AML-193 (cell line): ENCODE results near the gene UCHL3.

Experiments used
- DNase-seq, 2 experiments: peaks; one replicate each; lab custom pipeline; 2025; lab: John Stamatoyannopoulos, UW

The UCHL3 gene

DNA sequence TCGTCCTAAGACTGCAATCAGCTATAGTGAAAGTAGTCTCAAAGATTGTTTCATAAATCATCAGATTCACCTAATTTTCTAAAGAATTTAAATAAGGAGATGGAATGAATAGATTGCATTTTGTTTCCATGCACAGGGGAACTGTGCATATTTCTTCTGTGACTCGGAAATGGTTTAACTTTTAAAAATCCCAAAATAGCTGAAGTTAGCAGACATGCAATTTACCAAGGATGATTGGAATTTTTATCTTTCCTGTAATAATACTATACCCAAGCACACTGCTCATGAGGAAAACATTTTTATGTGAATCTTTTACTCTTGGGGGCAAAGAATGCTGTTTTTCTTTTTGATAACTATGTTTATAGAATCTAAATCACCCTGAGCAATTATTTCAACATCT, 71.6 kb downstream of the UCHL3 start:
- DNase-seq: no peak

DNA sequence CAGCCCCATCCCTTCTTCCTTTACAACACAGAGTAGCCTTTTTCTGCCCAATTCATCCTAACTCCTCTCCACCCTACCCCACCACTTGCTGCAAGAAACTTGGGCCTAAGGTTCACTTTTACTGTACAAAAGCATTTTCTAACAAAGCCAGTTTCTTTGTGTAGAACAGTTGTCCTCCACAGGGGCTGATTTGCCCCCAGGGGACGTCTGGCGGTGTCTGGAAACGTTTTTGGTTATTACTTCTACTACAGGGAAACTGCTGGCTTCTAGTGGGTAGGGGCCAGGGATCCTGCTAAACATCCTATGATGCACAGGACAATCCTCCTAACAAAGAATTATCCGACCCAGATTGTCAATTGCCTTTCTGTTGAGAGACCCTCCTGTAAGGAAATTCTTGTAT, 79.2 kb downstream of the UCHL3 start:
- DNase-seq: no peak

DNA sequence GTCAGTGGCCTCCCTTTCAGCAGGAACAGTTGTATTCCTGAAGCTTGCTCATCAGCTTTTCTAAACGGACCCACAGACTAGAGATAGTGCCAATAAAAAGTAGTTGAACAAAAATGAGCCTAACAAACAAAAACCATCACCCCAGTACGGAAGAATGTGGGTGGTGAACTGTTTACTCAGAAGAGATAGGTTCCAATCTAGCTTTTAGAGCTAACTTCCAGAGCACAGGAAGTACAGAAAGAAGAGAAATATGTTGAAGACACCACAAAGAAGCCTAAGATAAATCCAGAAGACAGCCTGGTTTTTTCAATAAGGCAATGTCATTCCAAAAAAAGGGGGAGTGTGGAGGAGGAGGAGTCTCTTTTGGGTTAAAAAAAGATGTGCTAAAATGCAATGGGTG, 83.7 kb downstream of the UCHL3 start:
- no peak for DNase-seq

DNA sequence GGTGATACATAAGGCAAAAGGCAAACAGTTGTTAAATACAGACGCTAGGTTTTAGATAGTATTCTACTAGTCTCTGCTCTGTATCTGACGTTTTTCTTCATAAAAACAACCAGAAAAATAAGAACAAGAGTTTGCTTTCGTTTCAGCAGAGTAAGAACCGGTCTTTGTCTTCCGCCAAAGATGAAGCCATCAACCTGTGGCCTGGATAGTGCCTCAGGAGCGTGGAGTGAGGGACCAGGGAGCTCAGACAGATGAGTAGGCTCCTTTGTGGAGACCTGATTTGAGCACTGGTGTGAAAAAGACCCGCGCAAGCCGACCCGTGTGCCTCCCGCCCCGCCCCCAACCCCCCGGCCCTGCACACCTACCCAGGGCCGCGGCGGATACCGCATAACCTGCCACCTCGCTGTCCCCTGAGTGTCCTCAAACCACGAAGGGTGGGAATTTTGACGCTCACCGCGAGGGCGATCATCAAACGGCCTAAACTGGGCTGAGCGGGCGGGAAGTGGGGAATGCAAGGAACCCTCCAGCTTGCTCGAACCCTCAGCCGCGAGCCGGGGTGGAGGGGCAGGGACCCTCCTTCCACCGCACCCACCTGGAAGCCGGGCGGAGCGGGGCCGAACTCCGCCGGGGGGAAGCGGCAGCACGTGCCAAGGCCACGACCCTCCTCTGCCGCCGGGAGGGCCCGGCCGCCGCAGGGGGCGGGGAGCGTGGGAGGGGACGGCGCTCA, 85.7 kb downstream of the UCHL3 start:
- DNase-seq: no peak

DNA sequence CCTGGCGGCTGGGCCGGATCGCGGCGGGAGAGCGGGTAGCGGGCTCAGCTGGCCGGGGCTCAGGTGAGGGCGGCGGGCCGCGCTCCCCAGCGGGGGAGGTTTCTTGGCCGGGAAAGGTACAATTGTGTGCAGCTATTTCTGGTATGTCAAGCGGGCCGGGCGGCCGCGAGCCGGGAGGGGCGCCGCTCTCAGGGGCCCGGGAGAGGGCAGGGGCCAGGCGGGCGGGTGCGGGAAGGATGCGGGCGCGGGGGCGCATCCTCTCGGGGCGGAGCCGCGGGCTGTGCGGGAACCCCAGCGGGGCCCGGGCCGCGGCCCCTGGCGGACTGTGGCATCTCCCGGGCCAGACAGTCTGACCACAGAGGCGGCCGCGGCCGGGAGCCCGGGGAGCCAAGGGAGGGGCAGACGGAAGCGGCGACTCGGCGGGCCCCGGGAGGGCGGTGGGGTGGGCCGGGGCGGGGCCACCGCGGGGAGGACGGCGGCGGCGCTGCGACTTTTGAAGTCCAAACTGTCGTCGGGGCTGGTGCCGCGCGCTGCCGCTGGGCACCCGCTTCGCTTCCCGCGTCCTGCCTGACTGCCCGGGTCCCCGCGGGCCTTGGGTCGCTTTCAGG, 86.3 kb downstream of the UCHL3 start, which contains the start of gene LMO7:
Gene LMO7 (plus strand): TSS at position 503 of the 608 bp plus-strand sequence. CDS start 328 bp downstream, outside the sequence.
- peak in 1 of 2 experiments; percentile 33 for DNase-seq

DNA sequence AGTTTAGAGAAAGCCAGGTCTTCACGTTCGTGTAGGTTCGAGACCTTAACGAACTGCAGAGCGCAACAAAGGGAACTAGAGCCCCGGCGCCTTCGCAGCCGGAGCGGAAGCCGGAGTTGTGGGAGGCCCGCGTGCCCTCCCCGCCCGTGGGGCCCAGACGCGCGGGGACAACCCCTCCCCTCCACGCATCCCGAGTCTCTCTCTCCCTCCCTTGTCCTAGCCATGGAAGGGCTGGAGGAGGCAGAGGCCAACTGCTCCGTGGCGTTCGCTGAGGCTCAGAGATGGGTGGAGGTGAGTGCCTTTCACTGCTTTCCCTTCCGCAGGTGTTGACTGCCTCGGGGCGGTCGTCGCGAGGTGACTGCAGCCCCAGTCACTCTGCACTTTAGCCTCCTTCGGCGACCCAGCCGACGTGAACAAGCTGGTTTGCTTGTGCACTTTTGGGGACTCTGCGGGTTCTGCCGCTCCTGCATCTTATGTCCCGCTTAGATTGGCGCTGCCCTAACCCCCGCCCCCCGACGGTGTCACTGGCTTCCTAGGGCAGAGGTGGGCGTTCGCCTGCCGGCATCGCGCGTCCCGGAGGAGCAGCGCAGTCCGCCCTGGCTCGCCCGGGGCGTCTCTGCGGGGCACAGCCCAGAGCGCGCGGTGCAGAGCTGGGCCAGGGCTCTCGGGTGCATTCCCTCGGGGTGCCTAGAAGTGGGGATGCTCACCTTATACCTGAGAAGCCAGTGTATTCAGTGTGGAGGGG, 87.0 kb downstream of the UCHL3 start:
- peak; percentile 7 to 40 for DNase-seq

DNA sequence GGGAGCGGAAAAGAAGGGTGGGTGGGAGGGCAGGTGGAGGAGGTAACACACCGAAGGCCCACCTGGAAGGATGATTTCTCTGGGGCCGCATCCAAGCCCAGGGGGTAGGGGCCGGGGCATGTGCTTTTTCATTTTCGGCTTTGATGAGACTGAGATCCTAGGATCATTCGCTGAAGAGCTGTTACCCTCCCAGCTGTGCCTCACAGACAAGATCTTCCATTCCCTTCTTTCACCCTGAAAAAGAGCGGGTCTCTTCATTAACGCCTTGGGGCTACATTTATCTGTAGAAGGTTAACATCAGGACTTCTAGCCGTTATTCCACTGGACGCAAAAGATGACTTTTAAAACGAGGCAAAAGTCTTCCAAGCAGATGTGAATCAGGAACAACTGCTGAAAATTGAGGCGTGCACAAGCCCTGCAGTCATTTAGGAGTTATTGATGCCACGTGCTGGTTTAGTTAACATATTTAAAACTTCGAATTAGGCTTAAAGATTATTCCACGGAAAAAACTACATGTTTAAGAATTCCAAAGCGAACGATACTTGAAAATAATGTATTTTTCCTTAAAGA, 87.7 kb downstream of the UCHL3 start:
- DNase-seq: peak in 1 of 2 experiments; percentile 12

DNA sequence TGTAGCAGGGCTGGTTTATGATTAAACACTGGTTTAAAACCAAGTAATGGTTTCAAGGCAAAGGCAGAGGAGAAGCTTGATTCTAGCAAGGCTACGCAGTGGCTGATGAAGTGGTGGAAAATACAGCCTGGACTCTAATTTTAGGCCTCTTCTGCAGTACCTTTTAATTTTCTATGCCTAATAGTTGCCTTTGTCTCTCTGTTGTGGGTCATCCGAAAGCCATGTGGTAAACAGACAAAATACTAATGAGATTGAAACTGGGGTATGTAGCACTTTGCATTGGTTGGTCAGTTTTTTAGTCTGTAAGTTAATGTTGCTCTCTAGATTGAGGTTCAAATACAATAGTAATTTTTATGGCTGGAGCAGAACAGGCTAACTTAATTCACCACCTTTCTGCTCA, 89.9 kb downstream of the UCHL3 start:
- DNase-seq: no peak

DNA sequence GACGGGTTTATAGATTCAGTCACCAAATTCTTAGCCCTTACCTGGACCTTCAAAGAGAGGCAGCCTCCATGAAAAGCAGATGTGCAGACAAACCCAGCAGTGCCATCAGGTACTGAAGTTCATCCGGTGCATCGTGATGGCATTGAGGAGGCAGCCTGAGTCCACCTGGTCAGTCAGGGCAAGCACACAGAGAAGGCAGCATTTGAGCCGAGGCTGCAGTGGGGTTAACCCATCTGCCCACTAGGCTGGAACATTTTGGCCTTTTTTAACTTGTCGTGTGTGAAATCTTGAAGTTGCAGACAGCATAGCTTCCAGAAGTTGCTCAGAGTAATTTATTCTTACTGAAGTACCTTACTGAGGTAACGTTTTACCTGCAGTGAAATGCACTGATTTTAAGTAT, 91.4 kb downstream of the UCHL3 start:
- DNase-seq: no peak

DNA sequence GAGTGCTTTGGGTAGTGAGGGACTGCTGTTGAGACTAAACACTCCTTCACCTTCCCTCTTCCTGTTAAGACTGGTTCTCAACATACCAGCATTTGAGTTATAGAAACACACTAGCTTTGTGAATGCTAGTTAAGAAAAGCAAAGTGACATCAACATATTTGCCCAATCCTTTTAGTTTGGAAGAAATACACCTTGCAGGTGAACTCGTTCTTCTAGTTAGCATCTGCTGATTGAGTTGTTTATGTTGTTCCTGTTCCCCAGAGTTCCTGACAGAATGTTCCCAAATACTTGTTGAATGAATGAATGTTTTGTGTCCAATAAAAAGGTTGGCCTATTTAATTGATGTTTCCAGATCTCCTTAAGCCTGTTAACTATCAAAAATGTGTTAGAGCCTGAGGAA, 93.6 kb downstream of the UCHL3 start:
- no peak for DNase-seq

DNA sequence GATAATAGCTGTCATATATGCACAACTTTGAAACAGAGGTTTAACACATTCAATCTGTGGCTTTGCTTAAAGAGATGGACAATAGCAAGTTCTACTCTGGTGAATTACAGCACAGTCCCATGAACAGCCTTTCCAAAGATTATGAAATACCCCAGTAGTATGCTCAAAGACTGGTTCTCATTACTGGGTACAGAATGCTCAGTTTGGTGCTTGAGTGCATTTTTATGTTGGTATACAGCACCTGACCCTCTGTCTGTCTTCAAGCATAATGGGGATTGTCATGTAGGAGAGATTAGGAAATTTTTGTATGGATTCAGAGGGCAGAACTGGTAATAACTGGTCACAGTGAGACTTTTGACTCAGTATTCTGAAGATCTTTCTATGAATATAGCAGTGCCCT, 94.1 kb downstream of the UCHL3 start:
- DNase-seq: no peak

DNA sequence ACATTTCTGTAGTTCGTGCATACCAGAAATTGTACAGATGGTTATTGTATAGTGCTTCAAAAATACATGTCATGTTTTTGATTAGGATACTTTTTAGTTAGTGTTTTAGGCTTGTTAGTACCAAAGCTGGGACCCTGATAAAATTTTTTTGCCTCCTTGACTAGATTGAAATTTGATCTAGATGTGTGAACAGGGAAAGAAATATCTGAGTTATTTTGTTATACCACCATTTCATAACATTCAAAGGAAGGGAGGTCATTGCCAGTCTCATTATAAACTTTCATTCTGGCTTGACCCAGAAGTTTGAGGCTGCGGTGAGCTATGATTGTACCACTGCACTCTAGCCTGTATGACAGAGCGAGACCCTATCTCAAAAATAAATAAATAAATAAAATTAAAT, 95.5 kb downstream of the UCHL3 start:
- no peak for DNase-seq

DNA sequence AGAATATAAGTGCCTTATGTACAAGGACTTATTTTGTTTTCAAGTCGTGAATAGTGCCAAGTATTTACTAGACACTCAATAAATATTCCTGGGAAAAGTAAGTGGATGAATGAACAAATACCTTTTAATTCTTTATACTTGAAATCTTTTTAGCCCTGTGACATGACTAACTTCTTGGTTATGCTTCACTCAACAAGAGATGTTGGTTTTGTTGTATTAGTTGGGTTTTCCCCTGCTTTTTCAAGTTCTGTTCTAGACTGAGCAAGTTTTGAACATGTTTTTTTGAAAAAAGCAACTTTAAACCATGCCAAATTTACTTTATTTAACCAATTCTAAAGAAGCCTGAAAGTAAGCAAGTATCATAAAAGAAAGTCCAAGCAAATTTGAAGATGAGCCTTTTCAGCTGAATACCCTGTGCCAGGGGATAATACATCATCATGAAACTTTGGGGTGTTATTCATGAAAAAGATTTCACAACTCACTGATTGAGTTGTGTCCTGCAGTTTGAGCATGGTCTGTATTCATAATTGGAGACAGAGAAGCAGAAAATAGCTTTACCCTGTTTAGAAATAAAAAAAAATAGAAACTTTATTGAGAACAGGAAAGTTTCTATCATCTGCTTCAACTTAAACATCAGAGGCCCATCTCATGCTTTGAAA, 97.7 kb downstream of the UCHL3 start:
- no peak for DNase-seq

DNA sequence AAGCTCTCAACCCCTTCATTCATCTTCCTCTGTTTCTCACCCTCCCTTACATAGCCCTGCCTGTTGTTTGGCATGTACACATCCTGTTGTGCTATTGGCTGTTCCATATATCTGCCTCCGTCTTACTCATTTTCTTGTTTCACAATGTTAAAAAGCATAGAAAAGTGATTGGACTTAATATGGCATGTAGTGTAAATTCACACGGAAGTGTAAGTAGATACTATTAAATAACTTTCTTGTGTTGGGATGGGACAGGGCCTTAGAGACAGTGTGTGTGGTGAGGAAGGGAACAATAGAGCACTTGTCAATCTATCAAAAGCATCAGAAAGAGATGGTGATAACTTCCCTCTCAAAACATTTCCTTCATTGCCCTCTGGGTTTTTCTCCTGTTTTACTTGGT, 98.9 kb downstream of the UCHL3 start:
- DNase-seq: no peak

DNA sequence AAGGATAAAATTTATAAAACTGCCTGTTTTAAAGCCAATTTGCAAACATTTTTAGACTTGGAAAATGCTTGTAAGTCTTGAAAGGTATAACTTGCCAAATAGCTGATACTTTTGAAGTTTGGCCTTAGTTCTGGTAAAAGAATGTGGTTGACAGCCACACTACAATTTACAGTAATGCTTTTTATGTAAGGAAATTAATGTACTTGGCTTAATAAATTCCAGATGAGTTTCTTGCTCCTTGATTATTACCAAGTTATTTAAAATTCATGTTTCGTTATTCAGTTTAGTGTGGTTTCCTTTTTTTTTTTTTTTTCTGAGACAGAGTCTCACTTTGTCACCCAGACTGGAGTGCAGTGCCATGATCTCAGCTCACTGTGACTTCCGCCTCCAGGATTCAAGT, 101.4 kb downstream of the UCHL3 start:
- DNase-seq: no peak

DNA sequence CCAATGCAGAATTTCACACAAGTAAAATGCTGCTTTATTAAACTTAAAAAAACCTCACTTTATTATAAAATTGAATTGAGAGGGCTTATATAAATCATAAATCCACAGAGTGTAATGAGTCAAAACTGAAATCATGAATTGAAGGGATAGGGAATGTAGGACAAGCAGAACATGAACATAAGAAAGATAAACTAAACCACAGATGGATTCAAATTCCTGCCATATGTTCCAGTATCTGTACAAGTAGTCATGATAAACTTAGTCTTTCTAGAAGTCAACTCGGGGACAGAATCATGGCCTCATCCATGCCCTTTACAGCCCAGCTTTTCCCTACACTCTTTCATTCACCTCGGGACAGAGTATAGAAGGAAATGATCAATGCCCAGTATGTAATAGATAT, 103.1 kb downstream of the UCHL3 start:
- DNase-seq: no peak
